ENCODE data around the gene RAPH1. TPM values are rescaled to one million over a fixed set of nuclear protein-coding genes. Genes with fewer than 3 reads are reported as not detected.

Gene RAPH1
- total RNA-seq, 8 experiments from 2014 or later = 1.1 to 76.5 (median 11.1) TPM

DNA sequence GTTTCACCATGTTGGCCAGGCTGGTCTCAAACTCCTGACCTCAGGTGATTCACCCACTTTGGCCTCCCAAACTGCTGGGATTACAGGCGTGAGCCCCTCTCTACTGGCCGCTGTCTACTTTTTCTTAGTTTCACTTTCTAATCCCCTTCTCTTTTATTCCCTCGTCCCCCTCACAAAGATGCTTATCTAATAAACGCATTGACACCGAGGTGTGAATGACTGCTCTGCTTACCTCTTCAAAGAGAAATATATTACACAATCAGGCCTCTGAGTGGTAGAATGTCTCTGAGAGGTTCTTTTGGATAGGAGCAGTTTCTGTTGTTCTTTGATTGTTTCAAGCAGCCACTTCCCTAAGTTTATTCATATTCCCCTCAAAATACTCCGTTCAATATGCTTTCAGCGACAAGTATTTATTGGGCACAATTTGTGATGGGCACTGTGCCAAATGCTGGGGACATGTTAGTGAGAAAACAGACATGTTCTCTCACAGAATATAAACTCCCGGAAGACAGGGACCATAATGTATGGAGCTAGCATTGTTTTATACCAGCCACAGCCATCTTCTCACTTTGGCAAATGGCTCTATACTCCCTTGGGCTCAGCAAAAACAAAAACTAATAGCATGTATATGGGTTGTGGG is 34.7 kb upstream of the RAPH1 start:
- H3K4me1 ChIP-seq (replicated peaks in 1 of 2) = peaks cover 2 to 11% of the 10 kb centered on the region in 2 donors
- H3K4me3 ChIP-seq = no peak overlapping the region
- WGBS, 10 experiments = 80 to 100% (median 89%) methylated on average over 3 to 7 of the region's 8 CpGs; no CpG with 5 or more reads in 3 of the 10 experiments
- no peak overlapping the region for H3K27ac ChIP-seq
- ATAC-seq (replicated peaks in 6 of 8) = no peak
- in situ Hi-C loops (cut with MboI; ENCODE audit: low pct_unique_long_range_greater_than_20kb in 2 of 9, low sequenced_read_pairs in 9 of 9, unreplicated experiment in 9 of 9) = no loop called here

DNA sequence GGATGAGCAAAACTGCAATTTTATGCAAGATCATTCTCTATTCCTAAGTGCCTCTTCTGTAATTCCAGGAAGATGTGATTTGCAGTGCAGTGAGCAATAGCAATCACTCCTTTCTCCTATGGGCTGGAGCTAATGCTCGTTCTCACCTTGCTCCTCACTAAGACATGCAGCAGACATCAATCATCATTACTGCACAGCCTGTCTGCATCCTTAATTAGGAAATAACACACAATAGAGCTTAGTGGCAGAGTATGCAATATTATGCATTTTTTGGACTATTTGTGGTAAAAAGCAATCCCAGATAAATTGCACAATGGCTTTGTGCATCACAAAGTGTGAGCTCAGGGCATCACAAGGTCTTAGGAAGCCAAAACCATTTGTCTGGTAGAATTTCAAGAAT is 32.6 kb upstream of the RAPH1 start:
- 29 to 88% (median 46%) methylated on average over 1 of the region's 1 CpG; no CpG with 5 or more reads in 2 of the 10 experiments for WGBS, 10 experiments

DNA sequence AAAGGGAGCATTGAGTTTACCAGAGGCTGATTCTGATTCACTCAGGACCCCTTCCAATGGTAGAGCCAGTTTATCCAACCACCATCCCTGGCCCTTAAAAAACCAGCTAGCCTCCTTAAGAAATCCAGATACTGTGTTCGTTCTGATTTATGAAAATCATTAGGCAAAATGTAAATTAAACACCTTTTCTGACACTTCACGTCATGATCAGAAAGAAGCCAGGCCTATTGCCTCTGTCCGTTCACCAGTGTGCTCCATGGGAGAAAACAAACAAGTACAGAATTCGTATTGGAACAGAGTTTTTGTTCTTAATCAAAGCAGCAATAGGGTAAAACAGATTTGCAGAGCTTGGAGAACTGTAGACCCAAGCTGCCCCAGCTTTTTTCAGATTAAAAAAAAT is 31.1 kb upstream of the RAPH1 start:
- peaks cover 2 to 11% of the 10 kb centered on the region in 2 donors for H3K4me1 ChIP-seq (replicated peaks in 1 of 2)
- ATAC-seq (replicated peaks in 6 of 8) = no peak
- WGBS, 10 experiments = 57 to 100% (median 83%) methylated on average over 1 to 4 of the region's 4 CpGs; no CpG with 5 or more reads in 1 of the 10 experiments
- in situ Hi-C loops (cut with MboI; ENCODE audit: low pct_unique_long_range_greater_than_20kb in 2 of 9, low sequenced_read_pairs in 9 of 9, unreplicated experiment in 9 of 9) = no loop called here
- no peak overlapping the region for H3K4me3 ChIP-seq
- H3K27ac ChIP-seq = no peak overlapping the region

More for the DNA sequence above, 32.6 kb upstream of the RAPH1 start:
- Histone ChIP-seq H3K4me3 (no peak overlapping the region), H3K4me1 (replicated peaks in 1 of 2) (peaks cover 2 to 11% of the 10 kb centered on the region in 2 donors), H3K27ac (no peak overlapping the region)
- peak in 7 of 8 experiments; percentile 47 to 98 (median 67) for ATAC-seq (replicated peaks in 6 of 8)
- in situ Hi-C loops (cut with MboI; ENCODE audit: low pct_unique_long_range_greater_than_20kb in 2 of 9, low sequenced_read_pairs in 9 of 9, unreplicated experiment in 9 of 9) = no loop called here

GRCh38 chr2:203565076-203565475 is 30.0 kb upstream of the RAPH1 start:
- ATAC-seq (replicated peaks in 6 of 8) = peak in 1 of 8 experiments; percentile 18
- in situ Hi-C loops (cut with MboI; ENCODE audit: low pct_unique_long_range_greater_than_20kb in 2 of 9, low sequenced_read_pairs in 9 of 9, unreplicated experiment in 9 of 9) = no loop called here

DNA sequence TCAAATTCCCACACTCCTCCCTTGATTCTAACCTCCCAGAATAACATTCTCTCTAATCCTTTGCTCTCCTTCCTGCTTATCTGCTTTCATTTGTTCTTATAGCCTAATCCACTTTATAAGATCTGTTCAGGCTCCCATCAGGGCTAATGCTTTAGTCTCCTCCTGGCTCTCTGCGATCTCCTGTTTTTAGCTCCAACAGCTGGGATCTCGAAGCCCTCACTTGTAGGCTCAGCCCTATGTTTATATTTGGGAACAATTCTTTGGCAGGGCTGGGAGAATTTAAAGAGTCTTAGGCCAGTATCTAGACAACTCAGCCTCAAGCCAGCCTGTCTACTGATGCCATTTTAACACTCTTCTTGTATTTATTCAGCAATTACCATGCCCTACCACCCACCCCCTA is 27.2 kb upstream of the RAPH1 start:
- H3K4me1 ChIP-seq (replicated peaks in 1 of 2) = peaks cover 0 to 3% of the 10 kb centered on the region in 2 donors
- in situ Hi-C loops (cut with MboI; ENCODE audit: low pct_unique_long_range_greater_than_20kb in 2 of 9, low sequenced_read_pairs in 9 of 9, unreplicated experiment in 9 of 9) = no loop called here
- no peak overlapping the region for H3K27ac ChIP-seq
- 30 to 100% (median 80%) methylated on average over 1 to 2 of the region's 2 CpGs; no CpG with 5 or more reads in 3 of the 10 experiments for WGBS, 10 experiments
- H3K4me3 ChIP-seq = no peak overlapping the region
- no peak for ATAC-seq (replicated peaks in 6 of 8)

More at GRCh38 chr2:203565076-203565475, 30.0 kb upstream of the RAPH1 start:
- H3K4me3 ChIP-seq = no peak overlapping the region
- no peak overlapping the region for H3K27ac ChIP-seq
- H3K4me1 ChIP-seq (replicated peaks in 1 of 2) = peaks cover 2 to 11% of the 10 kb centered on the region in 2 donors

GRCh38 chr2:203559641-203560040 is 24.5 kb upstream of the RAPH1 start:
- H3K27ac ChIP-seq = no peak overlapping the region
- no peak for ATAC-seq (replicated peaks in 6 of 8)
- in situ Hi-C loops (cut with MboI; ENCODE audit: low pct_unique_long_range_greater_than_20kb in 2 of 9, low sequenced_read_pairs in 9 of 9, unreplicated experiment in 9 of 9) = no loop called here
- no peaks in the 10 kb centered on the region for H3K4me1 ChIP-seq (replicated peaks in 1 of 2)
- no peak overlapping the region for H3K4me3 ChIP-seq
- 0 to 100% (median 80%) methylated on average over 1 of the region's 1 CpG; no CpG with 5 or more reads in 1 of the 10 experiments for WGBS, 10 experiments

- no peaks in the 10 kb centered on the region for H3K4me1 ChIP-seq (replicated peaks in 1 of 2)
- ATAC-seq (replicated peaks in 6 of 8) = no peak
- in situ Hi-C loops (cut with MboI; ENCODE audit: low pct_unique_long_range_greater_than_20kb in 2 of 9, low sequenced_read_pairs in 9 of 9, unreplicated experiment in 9 of 9) = no loop called here
- 86 to 100% (median 100%) methylated on average over 1 of the region's 1 CpG; no CpG with 5 or more reads in 7 of the 10 experiments for WGBS, 10 experiments
- no peak overlapping the region for H3K27ac ChIP-seq
- H3K4me3 ChIP-seq = no peak overlapping the region
Measured at GRCh38 chr2:203553784-203554183, 18.7 kb upstream of the RAPH1 start.

GRCh38 chr2:203551778-203552177 is 16.7 kb upstream of the RAPH1 start:
- Histone ChIP-seq H3K4me1 (replicated peaks in 1 of 2) (no peaks in the 10 kb centered on the region), H3K4me3 (no peak overlapping the region), H3K27ac (no peak overlapping the region)
- in situ Hi-C loops (cut with MboI; ENCODE audit: low pct_unique_long_range_greater_than_20kb in 2 of 9, low sequenced_read_pairs in 9 of 9, unreplicated experiment in 9 of 9) = no loop called here
- ATAC-seq (replicated peaks in 6 of 8) = no peak
- 37 to 95% (median 79%) methylated on average over 2 to 3 of the region's 3 CpGs; no CpG with 5 or more reads in 1 of the 10 experiments for WGBS, 10 experiments

- Histone ChIP-seq H3K4me3 (no peak overlapping the region), H3K27ac (no peak overlapping the region), H3K4me1 (replicated peaks in 1 of 2) (no peaks in the 10 kb centered on the region)
- in situ Hi-C loops (cut with MboI; ENCODE audit: low pct_unique_long_range_greater_than_20kb in 2 of 9, low sequenced_read_pairs in 9 of 9, unreplicated experiment in 9 of 9) = no loop called here
- no peak for ATAC-seq (replicated peaks in 6 of 8)
- WGBS, 10 experiments = 83 to 100% (median 100%) methylated on average over 1 to 2 of the region's 2 CpGs; no CpG with 5 or more reads in 3 of the 10 experiments
Measured at GRCh38 chr2:203550266-203550665, 15.2 kb upstream of the RAPH1 start.

- no peaks in the 10 kb centered on the region for H3K4me1 ChIP-seq (replicated peaks in 1 of 2)
- in situ Hi-C loops (cut with MboI; ENCODE audit: low pct_unique_long_range_greater_than_20kb in 2 of 9, low sequenced_read_pairs in 9 of 9, unreplicated experiment in 9 of 9) = no loop called here
- H3K27ac ChIP-seq = no peak overlapping the region
- H3K4me3 ChIP-seq = no peak overlapping the region
- no peak for ATAC-seq (replicated peaks in 6 of 8)
Measured at GRCh38 chr2:203549406-203549805, 14.3 kb upstream of the RAPH1 start.

GRCh38 chr2:203548887-203549286 is 13.8 kb upstream of the RAPH1 start:
- H3K27ac ChIP-seq = no peak overlapping the region
- ATAC-seq (replicated peaks in 6 of 8) = no peak
- H3K4me1 ChIP-seq (replicated peaks in 1 of 2) = no peaks in the 10 kb centered on the region
- in situ Hi-C loops (cut with MboI; ENCODE audit: low pct_unique_long_range_greater_than_20kb in 2 of 9, low sequenced_read_pairs in 9 of 9, unreplicated experiment in 9 of 9) = no loop called here
- no peak overlapping the region for H3K4me3 ChIP-seq

DNA sequence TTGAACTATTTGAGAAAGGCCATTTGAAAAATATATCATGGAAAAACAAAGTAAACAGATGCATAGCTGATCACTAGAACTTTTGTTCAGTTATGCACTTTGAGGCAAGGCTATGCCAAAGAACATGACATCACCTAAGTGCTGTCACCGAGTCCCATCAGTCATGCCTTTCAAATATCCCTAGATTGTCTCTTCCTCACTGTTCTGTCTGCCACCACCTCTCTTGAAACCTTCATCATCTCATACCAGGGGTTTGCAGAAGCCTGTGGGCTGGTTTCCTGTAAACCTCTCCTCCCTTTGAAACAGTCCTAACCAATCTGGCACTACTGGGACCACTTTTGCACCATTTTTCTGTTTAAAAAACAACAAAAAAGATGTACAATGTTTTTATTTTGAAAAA is 12.3 kb upstream of the RAPH1 start:
- H3K4me3 ChIP-seq = no peak overlapping the region
- in situ Hi-C loops (cut with MboI; ENCODE audit: low pct_unique_long_range_greater_than_20kb in 2 of 9, low sequenced_read_pairs in 9 of 9, unreplicated experiment in 9 of 9) = no loop called here
- ATAC-seq (replicated peaks in 6 of 8) = no peak
- H3K27ac ChIP-seq = no peak overlapping the region
- 0 to 100% (median 67%) methylated on average over 1 of the region's 1 CpG; no CpG with 5 or more reads in 1 of the 10 experiments for WGBS, 10 experiments
- H3K4me1 ChIP-seq (replicated peaks in 1 of 2) = no peaks in the 10 kb centered on the region

GRCh38 chr2:203544402-203544801 is 9.3 kb upstream of the RAPH1 start:
- no peak for ATAC-seq (replicated peaks in 6 of 8)
- in situ Hi-C loops (cut with MboI; ENCODE audit: low pct_unique_long_range_greater_than_20kb in 2 of 9, low sequenced_read_pairs in 9 of 9, unreplicated experiment in 9 of 9) = no loop called here
- 71 to 100% (median 97%) methylated on average over 1 to 4 of the region's 4 CpGs; no CpG with 5 or more reads in 1 of the 10 experiments for WGBS, 10 experiments
- H3K27ac ChIP-seq = no peak overlapping the region
- H3K4me1 ChIP-seq (replicated peaks in 1 of 2) = no peaks in the 10 kb centered on the region
- H3K4me3 ChIP-seq = no peak overlapping the region

GRCh38 chr2:203543898-203544328 is 8.8 kb upstream of the RAPH1 start:
- no peak for ATAC-seq (replicated peaks in 6 of 8)
- Histone ChIP-seq H3K4me3 (no peak overlapping the region), H3K4me1 (replicated peaks in 1 of 2) (no peaks in the 10 kb centered on the region), H3K27ac (no peak overlapping the region)
- 40 to 97% (median 89%) methylated on average over 1 to 8 of the region's 8 CpGs; no CpG with 5 or more reads in 2 of the 10 experiments for WGBS, 10 experiments
- in situ Hi-C loops (cut with MboI; ENCODE audit: low pct_unique_long_range_greater_than_20kb in 2 of 9, low sequenced_read_pairs in 9 of 9, unreplicated experiment in 9 of 9) = no loop called here

Data from motor neuron (in vitro differentiated cells).